Loucy (cell line): Measurements from ENCODE around the gene NME3.

Experiments used
- H2AFZ ChIP-seq: fragments of 200-600 bp; sonication (generic); 2 replicates; pipeline ENCODE4 v1.6.0; 2016; ENCODE audit warnings: antibody characterized with exemption, mild to moderate bottlenecking, low read length, moderate library complexity
- H3F3A ChIP-seq: fragments of 200-600 bp; 2 replicates; pipeline ENCODE4 v1.6.0; 2016; ENCODE audit warnings: antibody characterized with exemption, low read depth, mild to moderate bottlenecking
- H3K27me3 ChIP-seq: fragments of 200-600 bp; sonication (generic); 2 replicates; pipeline ENCODE4 v1.6.1; 2014; ENCODE audit warnings: low read length, mild to moderate bottlenecking; ENCODE audit not compliant: insufficient read depth, poor library complexity, severe bottlenecking
- H3K36me3 ChIP-seq: fragments of 200-600 bp; sonication (generic); 2 replicates; pipeline ENCODE4 v1.6.1; 2016; ENCODE audit warnings: low read length; ENCODE audit not compliant: insufficient read depth
- H3K4me1 ChIP-seq: fragments of 200-600 bp; sonication (generic); 2 replicates; pipeline ENCODE4 v1.5.1; 2014; ENCODE audit warnings: low read length, mild to moderate bottlenecking; ENCODE audit not compliant: insufficient read depth, poor library complexity, severe bottlenecking
- H3K4me2 ChIP-seq: fragments of 200-600 bp; sonication (generic); 2 replicates; pipeline ENCODE4 v1.6.0; 2014; ENCODE audit warnings: antibody characterized with exemption, low read length, low read depth, mild to moderate bottlenecking; ENCODE audit not compliant: poor library complexity, severe bottlenecking
- H3K4me3 ChIP-seq: fragments of 200-600 bp; sonication (generic); 2 replicates; pipeline ENCODE4 v1.5.1; 2014; ENCODE audit warnings: low read length, mild to moderate bottlenecking, mixed read lengths; ENCODE audit not compliant: poor library complexity, severe bottlenecking
- H3K79me2 ChIP-seq: fragments of 200-600 bp; sonication (generic); 2 replicates; pipeline ENCODE4 v1.6.1; 2014; ENCODE audit warnings: low read length; ENCODE audit not compliant: insufficient read depth
- H3K9ac ChIP-seq: fragments of 200-600 bp; sonication (generic); 2 replicates; pipeline ENCODE4 v1.6.0; 2014; ENCODE audit warnings: mild to moderate bottlenecking, low read depth, low read length, moderate library complexity; ENCODE audit not compliant: poor library complexity, severe bottlenecking
- H3K9me2 ChIP-seq: fragments of 200-600 bp; sonication (generic); replicated peaks from 2 replicates; pipeline ENCODE4 v1.6.1; 2016; ENCODE audit warnings: low read depth, low read length, mixed read lengths
- H3K9me3 ChIP-seq: fragments of 200-600 bp; sonication (generic); 2 replicates; pipeline ENCODE4 v1.6.1; 2014; ENCODE audit warnings: mild to moderate bottlenecking, antibody characterized with exemption, low read length, low read depth; ENCODE audit not compliant: insufficient read depth
- H4K20me1 ChIP-seq: fragments of 200-600 bp; sonication (generic); 2 replicates; pipeline ENCODE4 v1.6.0; 2014; ENCODE audit warnings: antibody characterized with exemption, low read length, mild to moderate bottlenecking; ENCODE audit not compliant: insufficient read depth, poor library complexity, severe bottlenecking
- CTCF ChIP-seq: fragments of 200-600 bp; sonication (generic); conservative IDR thresholded peaks from 2 replicates; pipeline ENCODE4 v1.5.1; 2014; ENCODE audit warnings: mild to moderate bottlenecking, antibody characterized with exemption, low read length
- EZH2phosphoT487 ChIP-seq: fragments of 200-600 bp; IDR thresholded peaks from 2 replicates; pipeline ENCODE4 v1.6.1; 2018; ENCODE audit warnings: antibody characterized with exemption, mild to moderate bottlenecking, moderate library complexity, borderline replicate concordance

The NME3 gene

DNA sequence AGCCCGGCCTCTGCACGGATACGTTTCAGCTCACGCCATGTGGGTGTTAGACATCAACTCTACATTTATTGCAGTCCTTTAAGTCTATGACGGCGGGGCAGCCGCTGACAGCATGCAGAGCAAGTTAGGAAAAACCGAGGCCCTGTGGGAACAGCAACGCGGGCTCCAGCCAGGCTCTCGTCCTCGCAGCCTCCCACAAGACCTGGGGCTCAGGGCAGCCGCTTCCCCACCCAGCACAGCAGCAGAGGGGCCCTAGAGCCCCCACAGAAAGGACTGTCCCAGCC lies 5.3 kb upstream of the NME3 start:
- H4K20me1 ChIP-seq: peaks cover 14% of the 10 kb centered on the region
- H3K9me2 ChIP-seq: no peaks in the 10 kb centered on the region
- H3K36me3 ChIP-seq: no peaks in the 10 kb centered on the region
- H3K79me2 ChIP-seq: peaks cover 39% of the 10 kb centered on the region
- no peaks in the 10 kb centered on the region for H3K9me3 ChIP-seq
- H3K4me3 ChIP-seq: no peak overlapping the region
- H3K4me1 ChIP-seq: no peaks in the 10 kb centered on the region
- H3K9ac ChIP-seq: no peak overlapping the region
- H3F3A ChIP-seq: no peaks in the 10 kb centered on the region
- H2AFZ ChIP-seq: no peak overlapping the region
- H3K4me2 ChIP-seq: no peak overlapping the region
- H3K27me3 ChIP-seq: no peaks in the 10 kb centered on the region
- TF ChIP-seq EZH2phosphoT487: no peak
- no peak for TF ChIP-seq CTCF

DNA sequence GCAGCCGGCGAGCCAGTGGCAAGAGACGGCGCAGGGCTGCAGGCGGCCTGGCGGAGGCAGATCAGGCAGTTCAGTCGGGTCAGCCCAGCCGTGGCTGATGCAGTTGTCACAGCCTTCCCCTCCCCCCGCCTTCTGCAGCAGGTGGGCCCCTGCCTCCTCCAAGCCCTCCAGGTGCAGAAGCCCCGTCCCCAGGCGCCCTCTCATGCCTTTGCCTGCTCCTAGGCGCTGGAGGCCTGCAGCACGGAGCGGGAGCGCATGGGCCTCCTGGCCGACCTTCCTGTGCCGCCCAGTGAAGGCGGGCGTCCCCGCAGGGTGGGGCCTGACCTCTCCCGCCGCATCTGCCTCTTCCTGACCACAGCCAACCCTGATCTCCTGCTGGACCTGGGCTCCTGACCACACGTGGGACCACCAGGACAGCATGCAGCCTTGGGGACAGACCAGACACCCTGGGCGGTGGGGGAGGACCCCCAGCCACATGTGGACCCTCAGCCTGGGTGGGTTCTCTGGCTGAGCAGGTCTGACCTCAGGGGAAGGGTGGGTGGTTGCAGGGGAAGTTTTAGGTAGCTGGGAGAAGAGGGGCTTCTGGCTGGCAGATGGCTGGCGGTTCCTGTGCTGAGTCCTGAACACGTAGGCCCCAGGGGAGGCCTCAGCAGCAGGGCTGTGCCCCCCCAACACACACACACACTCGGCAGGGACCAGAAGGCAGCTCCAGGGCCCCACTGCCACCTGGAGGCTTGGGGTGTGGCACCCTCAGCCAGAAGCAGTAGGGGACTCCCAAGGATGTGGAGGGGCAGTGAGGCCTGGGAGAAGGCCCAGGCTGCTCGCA lies 4.7 kb upstream of the NME3 start:
- peaks cover 34% of the 10 kb centered on the region; the same call in 1 of the 2 replicates for H3K79me2 ChIP-seq
- H3K27me3 ChIP-seq: no peaks in the 10 kb centered on the region
- H3K9ac ChIP-seq: no peak overlapping the region
- no peak overlapping the region for H3K4me3 ChIP-seq
- no peaks in the 10 kb centered on the region for H3K4me1 ChIP-seq
- H3K36me3 ChIP-seq: no peaks in the 10 kb centered on the region
- H2AFZ ChIP-seq: no peak overlapping the region
- TF ChIP-seq EZH2phosphoT487 (no peak), CTCF (no peak)
- H3K4me2 ChIP-seq: no peak overlapping the region
- no peaks in the 10 kb centered on the region for H3K9me3 ChIP-seq
- H3K9me2 ChIP-seq: no peaks in the 10 kb centered on the region
- H4K20me1 ChIP-seq: peaks cover 10% of the 10 kb centered on the region
- H3F3A ChIP-seq: no peaks in the 10 kb centered on the region

GRCh38 chr16:1775006-1775845 lies 3.9 kb upstream of the NME3 start:
- no peak overlapping the region for H2AFZ ChIP-seq
- no peak overlapping the region for H3K9ac ChIP-seq
- no peak overlapping the region for H3K4me3 ChIP-seq
- no peak for TF ChIP-seq EZH2phosphoT487
- TF ChIP-seq CTCF: no peak
- no peaks in the 10 kb centered on the region for H3K36me3 ChIP-seq
- H3K9me2 ChIP-seq: no peaks in the 10 kb centered on the region
- no peak overlapping the region for H3K4me2 ChIP-seq
- H3K79me2 ChIP-seq: peaks cover 26% of the 10 kb centered on the region; the same call in 1 of the 2 replicates
- peaks cover 10% of the 10 kb centered on the region for H4K20me1 ChIP-seq
- H3K9me3 ChIP-seq: no peaks in the 10 kb centered on the region
- no peaks in the 10 kb centered on the region for H3F3A ChIP-seq
- H3K4me1 ChIP-seq: no peaks in the 10 kb centered on the region
- no peaks in the 10 kb centered on the region for H3K27me3 ChIP-seq
